ENCODE results near the gene SPINK2. TPM values are rescaled to one million over a fixed set of nuclear protein-coding genes. Genes with fewer than 3 reads are reported as not detected.
A peak's percentile ranks its signal among the peaks of the same experiment; 100 is the strongest.

SPINK2 gene
- total and polyA plus RNA-seq, 3 experiments from 2014 or later = 1.6 to 10.8 (median 2.1) TPM

GRCh38 chr4:56817840-56818491 lies 3.5 kb downstream of the SPINK2 start:
- peaks cover 25% of the 10 kb centered on the region for H3K4me1 ChIP-seq (ENCODE audit: insufficient read depth, low read length)
- CTCF ChIA-PET = interaction anchor here (1.3 kb wide), 1 partner anchor 55 kb away, joined by 3 read pairs; no protein-coding TSS in a partner anchor
- DNase-seq = peak in 2 of 5 donors; percentile 30 to 60
- POLR2A ChIA-PET = interaction anchor here (0.6 kb wide), 1 partner anchor 265 kb away, joined by 3 read pairs; no protein-coding TSS in a partner anchor
- no peak overlapping the region for H3K27ac ChIP-seq (ENCODE audit: low read depth, low read length)
- Mint-ChIP-seq H3K27me3 (peaks cover 0 to 1% of the 10 kb centered on the region in 2 donors), H3K4me3 (peak overlapping the region; percentile 0 to 56 (median 12)), H3K27ac (peak overlapping the region in 5 of 8 donors; percentile 23 to 93 (median 40)), H3K9me3 (no peaks in the 10 kb centered on the region), H3K36me3 (peaks cover 0 to 4% (median 0%) of the 10 kb centered on the region in 3 donors), H3K4me1 (peaks cover 15 to 44% (median 27%) of the 10 kb centered on the region in 3 donors)
- no peaks in the 10 kb centered on the region for H3K9me3 ChIP-seq (ENCODE audit: low read length)
- H3K27me3 ChIP-seq (ENCODE audit: insufficient read depth, low read length, poor library complexity, severe bottlenecking) = no peaks in the 10 kb centered on the region
- H3K4me3 ChIP-seq (ENCODE audit: low read length) = no peak overlapping the region
- no peaks in the 10 kb centered on the region for H3K36me3 ChIP-seq (ENCODE audit: insufficient read depth, low read length)

GRCh38 chr4:56806666-56807065 lies 14.8 kb downstream of the SPINK2 start:
- Histone ChIP-seq H3K9me3 (ENCODE audit: low read length) (no peaks in the 10 kb centered on the region), H3K36me3 (ENCODE audit: insufficient read depth, low read length) (no peaks in the 10 kb centered on the region), H3K27me3 (ENCODE audit: insufficient read depth, low read length, poor library complexity, severe bottlenecking) (no peaks in the 10 kb centered on the region), H3K27ac (ENCODE audit: low read depth, low read length) (no peak overlapping the region), H3K4me3 (ENCODE audit: low read length) (no peak overlapping the region), H3K4me1 (ENCODE audit: insufficient read depth, low read length) (no peaks in the 10 kb centered on the region)
- ChIA-PET POLR2A (no interaction called here), CTCF (no interaction called here)
- H3K27ac Mint-ChIP-seq = no peak overlapping the region
- H3K9me3 Mint-ChIP-seq = no peaks in the 10 kb centered on the region
- H3K4me1 Mint-ChIP-seq = peaks cover 9 to 22% (median 21%) of the 10 kb centered on the region in 3 donors
- no peak for DNase-seq
- no peaks in the 10 kb centered on the region for H3K27me3 Mint-ChIP-seq
- H3K4me3 Mint-ChIP-seq = no peak overlapping the region
- peaks cover 0 to 4% (median 0%) of the 10 kb centered on the region in 3 donors for H3K36me3 Mint-ChIP-seq

- CTCF ChIA-PET = interaction anchor here (1.3 to 2.2 kb wide), 2 partner anchors 8 to 32 kb away, joined by 4 to 8 read pairs; no protein-coding TSS in a partner anchor
- H3K4me3 Mint-ChIP-seq = peak overlapping the region in 2 of 7 donors; percentile 3 to 62
- POLR2A ChIA-PET = no interaction called here
These were observed 16.9 kb downstream of the SPINK2 start for GRCh38 chr4:56804551-56804950.

GRCh38 chr4:56803471-56803870 lies 18.0 kb downstream of the SPINK2 start:
- no peak for DNase-seq
- H3K27ac Mint-ChIP-seq = peak overlapping the region in 2 of 8 donors; percentile 6 to 27

More at GRCh38 chr4:56804551-56804950, 16.9 kb downstream of the SPINK2 start:
- Mint-ChIP-seq H3K27ac (peak overlapping the region in 3 of 8 donors; percentile 11 to 68 (median 47)), H3K4me1 (peaks cover 16 to 32% (median 28%) of the 10 kb centered on the region in 3 donors), H3K9me3 (no peaks in the 10 kb centered on the region), H3K27me3 (no peaks in the 10 kb centered on the region), H3K36me3 (peaks cover 0 to 6% (median 0%) of the 10 kb centered on the region in 3 donors)
- H3K9me3 ChIP-seq (ENCODE audit: low read length) = no peaks in the 10 kb centered on the region
- H3K27ac ChIP-seq (ENCODE audit: low read depth, low read length) = no peak overlapping the region
- no peaks in the 10 kb centered on the region for H3K36me3 ChIP-seq (ENCODE audit: insufficient read depth, low read length)
- no peak overlapping the region for H3K4me3 ChIP-seq (ENCODE audit: low read length)
- H3K4me1 ChIP-seq (ENCODE audit: insufficient read depth, low read length) = peaks cover 2% of the 10 kb centered on the region
- no peaks in the 10 kb centered on the region for H3K27me3 ChIP-seq (ENCODE audit: insufficient read depth, low read length, poor library complexity, severe bottlenecking)
- no peak for DNase-seq

GRCh38 chr4:56799824-56800756 lies 21.4 kb downstream of the SPINK2 start:
- H3K9me3 Mint-ChIP-seq = no peaks in the 10 kb centered on the region
- ChIA-PET POLR2A (interaction anchor here (0.6 to 2.1 kb wide), 4 partner anchors 42 to 362 kb away, joined by 3 to 7 read pairs (median 4); no protein-coding TSS in a partner anchor), CTCF (interaction anchor here (0.8 to 3.4 kb wide), 26 partner anchors 10 to 376 kb away, joined by 3 to 27 read pairs (median 5); partner anchors contain the start of gene PAICS)
- H3K27ac Mint-ChIP-seq = peak overlapping the region; percentile 46 to 97 (median 94)
- Histone ChIP-seq H3K36me3 (ENCODE audit: insufficient read depth, low read length) (no peaks in the 10 kb centered on the region), H3K9me3 (ENCODE audit: low read length) (no peaks in the 10 kb centered on the region), H3K4me3 (ENCODE audit: low read length) (peak overlapping the region; percentile 94), H3K27me3 (ENCODE audit: insufficient read depth, low read length, poor library complexity, severe bottlenecking) (no peaks in the 10 kb centered on the region), H3K27ac (ENCODE audit: low read depth, low read length) (peak overlapping the region; percentile 62), H3K4me1 (ENCODE audit: insufficient read depth, low read length) (peaks cover 3% of the 10 kb centered on the region)
- peaks cover 0 to 6% (median 0%) of the 10 kb centered on the region in 3 donors for H3K36me3 Mint-ChIP-seq
- no peaks in the 10 kb centered on the region for H3K27me3 Mint-ChIP-seq
- peak overlapping the region; percentile 92 to 97 (median 94) for H3K4me3 Mint-ChIP-seq
- DNase-seq = peak; percentile 67 to 87 (median 74)
- peaks cover 15 to 30% (median 26%) of the 10 kb centered on the region in 3 donors for H3K4me1 Mint-ChIP-seq

More at GRCh38 chr4:56803471-56803870, 18.0 kb downstream of the SPINK2 start:
- Mint-ChIP-seq H3K9me3 (no peaks in the 10 kb centered on the region), H3K36me3 (peaks cover 0 to 6% (median 0%) of the 10 kb centered on the region in 3 donors), H3K27me3 (no peaks in the 10 kb centered on the region), H3K4me1 (peaks cover 18 to 36% (median 32%) of the 10 kb centered on the region in 3 donors), H3K4me3 (peak overlapping the region in 2 of 7 donors; percentile 2 to 6)
- Histone ChIP-seq H3K4me1 (ENCODE audit: insufficient read depth, low read length) (peaks cover 3% of the 10 kb centered on the region), H3K27ac (ENCODE audit: low read depth, low read length) (no peak overlapping the region), H3K9me3 (ENCODE audit: low read length) (no peaks in the 10 kb centered on the region), H3K36me3 (ENCODE audit: insufficient read depth, low read length) (no peaks in the 10 kb centered on the region), H3K4me3 (ENCODE audit: low read length) (no peak overlapping the region), H3K27me3 (ENCODE audit: insufficient read depth, low read length, poor library complexity, severe bottlenecking) (no peaks in the 10 kb centered on the region)
- ChIA-PET POLR2A (interaction anchor here (0.6 kb wide), 1 partner anchor 105 kb away, joined by 3 read pairs; no protein-coding TSS in a partner anchor), CTCF (interaction anchor here (0.8 to 2.2 kb wide), 4 partner anchors 9 to 227 kb away, joined by 4 to 10 read pairs (median 6); no protein-coding TSS in a partner anchor)

- Mint-ChIP-seq H3K9me3 (no peaks in the 10 kb centered on the region), H3K27ac (peak overlapping the region in 7 of 8 donors; percentile 90 to 97 (median 95)), H3K27me3 (no peaks in the 10 kb centered on the region), H3K4me3 (peak overlapping the region; percentile 92 to 97 (median 94)), H3K36me3 (peaks cover 0 to 6% (median 0%) of the 10 kb centered on the region in 3 donors), H3K4me1 (peaks cover 10 to 24% (median 19%) of the 10 kb centered on the region in 3 donors)
- Histone ChIP-seq H3K27me3 (ENCODE audit: insufficient read depth, low read length, poor library complexity, severe bottlenecking) (no peaks in the 10 kb centered on the region), H3K4me1 (ENCODE audit: insufficient read depth, low read length) (peaks cover 3% of the 10 kb centered on the region), H3K27ac (ENCODE audit: low read depth, low read length) (no peak overlapping the region), H3K4me3 (ENCODE audit: low read length) (peak overlapping the region; percentile 94), H3K9me3 (ENCODE audit: low read length) (no peaks in the 10 kb centered on the region), H3K36me3 (ENCODE audit: insufficient read depth, low read length) (no peaks in the 10 kb centered on the region)
- CTCF ChIA-PET = interaction anchor here (0.8 to 3.4 kb wide), 24 partner anchors 9 to 375 kb away, joined by 3 to 27 read pairs (median 5); partner anchors contain the start of gene PAICS
- no peak for DNase-seq
- POLR2A ChIA-PET = interaction anchor here (0.7 to 2.1 kb wide), 3 partner anchors 42 to 361 kb away, joined by 4 to 7 read pairs (median 4); no protein-coding TSS in a partner anchor
These were observed 22.2 kb downstream of the SPINK2 start for GRCh38 chr4:56799161-56799759.

- DNase-seq = no peak
- Histone ChIP-seq H3K4me3 (ENCODE audit: low read length) (no peak overlapping the region), H3K9me3 (ENCODE audit: low read length) (no peaks in the 10 kb centered on the region), H3K27ac (ENCODE audit: low read depth, low read length) (no peak overlapping the region), H3K36me3 (ENCODE audit: insufficient read depth, low read length) (no peaks in the 10 kb centered on the region), H3K27me3 (ENCODE audit: insufficient read depth, low read length, poor library complexity, severe bottlenecking) (no peaks in the 10 kb centered on the region), H3K4me1 (ENCODE audit: insufficient read depth, low read length) (peaks cover 3% of the 10 kb centered on the region)
- H3K9me3 Mint-ChIP-seq = no peaks in the 10 kb centered on the region
- H3K4me1 Mint-ChIP-seq = peaks cover 9 to 14% (median 9%) of the 10 kb centered on the region in 3 donors
- H3K4me3 Mint-ChIP-seq = no peak overlapping the region
- CTCF ChIA-PET = no interaction called here
- POLR2A ChIA-PET = no interaction called here
- peaks cover 0 to 6% (median 0%) of the 10 kb centered on the region in 3 donors for H3K36me3 Mint-ChIP-seq
- peaks cover 0 to 2% of the 10 kb centered on the region in 2 donors for H3K27me3 Mint-ChIP-seq
- H3K27ac Mint-ChIP-seq = no peak overlapping the region
These were observed 25.3 kb downstream of the SPINK2 start for GRCh38 chr4:56796211-56796610.
